Cardiac muscle cell (in vitro differentiated cells and primary cell): ENCODE data around the gene ZNF565. TPM values are rescaled to one million over a fixed set of nuclear protein-coding genes. Genes with fewer than 3 reads are reported as not detected.

Experiments used
- DNase-seq, 2 donors: peaks; one replicate each; pipeline versions ENCODE4 v3.0.0 to v3.0.0-alpha.2; 2010 to 2017; ENCODE audit warnings: low read depth in 1 of 2, low spot score in 1 of 2
- H3K27ac ChIP-seq: fragments of 200-600 bp; sonication (generic); 2 replicates; pipeline ENCODE4 v1.5.1; 2016
- H3K27me3 ChIP-seq: fragments of 200-600 bp; sonication (generic); 2 replicates; pipeline ENCODE4 v1.6.0; 2016; ENCODE audit warnings: control low read depth
- H3K36me3 ChIP-seq: fragments of 200-600 bp; sonication (generic); 2 replicates; pipeline ENCODE4 v1.5.1; 2016; ENCODE audit warnings: control low read depth
- H3K4me1 ChIP-seq: fragments of 200-600 bp; sonication (generic); 2 replicates; pipeline ENCODE4 v1.8.1; 2017; ENCODE audit warnings: low read depth, mild to moderate bottlenecking, mixed run types
- H3K4me3 ChIP-seq: fragments of 200-600 bp; sonication (generic); 2 replicates; pipeline ENCODE4 v1.5.1; 2016; ENCODE audit warnings: mild to moderate bottlenecking
- H3K9me3 ChIP-seq: fragments of 200-600 bp; sonication (generic); 2 replicates; pipeline ENCODE4 v1.5.1; 2017; ENCODE audit warnings: low read depth, mild to moderate bottlenecking, control low read depth
- CTCF ChIP-seq: IDR thresholded peaks from 2 replicates; pipeline ENCODE4 v1.5.1; 2012; ENCODE audit warnings: low read depth, mild to moderate bottlenecking, low read length
- polyA plus RNA-seq: library from polyadenylated mRNA; unstranded; fragments of >200 nt; fragmentation: Nextera tagmentation; extraction: Ambion mirVana; gene quantifications from 2 replicates; pipeline ENCODE4 v1.2.1, GENCODE V29; 2016
- total RNA-seq: library from RNA; depleted of rRNA; stranded (reverse); fragments of >200 nt; gene quantifications from 2 replicates; pipeline ENCODE4 v1.2.3, GENCODE V29; 2016

ZNF565 gene
- total RNA-seq (1.2 and 2.5 TPM in 2 replicates), polyA plus RNA-seq (3.8 and 4.4 TPM in 2 replicates)

GRCh38 chr19:36214386-36215275, at the start of gene ZNF565, which contains the start of gene ZNF146:
Gene ZNF565 (minus strand): TSS chr19:36214665. CDS start chr19:36201985, 12,680 bp downstream.
Gene ZNF146 (plus strand): TSS chr19:36215106. CDS start chr19:36236441, 21,335 bp downstream.
- Histone ChIP-seq H3K9me3 (no peaks in the 10 kb centered on the region), H3K4me3 (peak within 1 kb of the TSS; percentile 60), H3K27ac (peak within 1 kb of the TSS; percentile 97), H3K4me1 (no peaks in the 10 kb centered on the region), H3K27me3 (no peaks in the 10 kb centered on the region), H3K36me3 (peaks cover 5% of the 10 kb centered on the region)
- TF ChIP-seq CTCF: no peak
- DNase-seq: peak; percentile 99

- DNase-seq: no peak
- no peaks in the 10 kb centered on the region for H3K9me3 ChIP-seq
- no peaks in the 10 kb centered on the region for H3K36me3 ChIP-seq
- H3K4me3 ChIP-seq: no peak overlapping the region
- TF ChIP-seq CTCF: no peak
- no peaks in the 10 kb centered on the region for H3K4me1 ChIP-seq
- H3K27me3 ChIP-seq: no peaks in the 10 kb centered on the region
- H3K27ac ChIP-seq: no peak overlapping the region
These were observed 44.7 kb upstream of the ZNF565 start for GRCh38 chr19:36259211-36259610.

GRCh38 chr19:36258028-36258875, 43.8 kb upstream of the ZNF565 start:
- H3K27ac ChIP-seq: no peak overlapping the region
- H3K4me3 ChIP-seq: no peak overlapping the region
- no peaks in the 10 kb centered on the region for H3K36me3 ChIP-seq
- no peak for DNase-seq
- H3K9me3 ChIP-seq: no peaks in the 10 kb centered on the region
- TF ChIP-seq CTCF: no peak
- no peaks in the 10 kb centered on the region for H3K27me3 ChIP-seq
- no peaks in the 10 kb centered on the region for H3K4me1 ChIP-seq

- Histone ChIP-seq H3K36me3 (no peaks in the 10 kb centered on the region), H3K27me3 (no peaks in the 10 kb centered on the region), H3K27ac (no peak overlapping the region), H3K4me1 (no peaks in the 10 kb centered on the region), H3K9me3 (no peaks in the 10 kb centered on the region), H3K4me3 (no peak overlapping the region)
- TF ChIP-seq CTCF: no peak
- peak in 1 of 2 donors; percentile 12 for DNase-seq
These were observed 43.0 kb upstream of the ZNF565 start for GRCh38 chr19:36257520-36257876.

GRCh38 chr19:36256853-36257519, 42.5 kb upstream of the ZNF565 start:
- Histone ChIP-seq H3K27ac (no peak overlapping the region), H3K36me3 (no peaks in the 10 kb centered on the region), H3K4me1 (no peaks in the 10 kb centered on the region), H3K4me3 (no peak overlapping the region), H3K27me3 (no peaks in the 10 kb centered on the region), H3K9me3 (no peaks in the 10 kb centered on the region)
- DNase-seq: no peak
- no peak for TF ChIP-seq CTCF
